Stimulated activated CD4-positive, alpha-beta T cell treated with anti-CD3 and anti-CD28 coated beads, TNF-alpha, amount 100 ng/mL, for 48 hours (primary cell): ENCODE results near the gene CPNE4.

ENCODE experiments used
- DNase-seq, 3 donors: peaks; one replicate each; pipeline ENCODE4 v3.0.0-alpha.2; 2020; ENCODE audit warnings: low read depth in 3 of 3

Gene CPNE4

GRCh38 chr3:131602011-131602779 is 432.6 kb downstream of the CPNE4 start:
- DNase-seq, result no peak

GRCh38 chr3:131597816-131598215 is 437.0 kb downstream of the CPNE4 start:
- no peak for DNase-seq

- no peak for DNase-seq
These were observed 437.9 kb downstream of the CPNE4 start for GRCh38 chr3:131596884-131597283.

GRCh38 chr3:131591394-131592014 is 443.3 kb downstream of the CPNE4 start:
- no peak for DNase-seq

- DNase-seq, result no peak
These were observed 448.5 kb downstream of the CPNE4 start for GRCh38 chr3:131586277-131586676.

- no peak for DNase-seq
These were observed 452.4 kb downstream of the CPNE4 start for GRCh38 chr3:131582438-131582837.

- no peak for DNase-seq
These were observed 466.4 kb downstream of the CPNE4 start for GRCh38 chr3:131568460-131568859.

GRCh38 chr3:131564812-131565211 is 470.0 kb downstream of the CPNE4 start:
- no peak for DNase-seq

- no peak for DNase-seq
These were observed 473.3 kb downstream of the CPNE4 start for GRCh38 chr3:131561511-131561910.

GRCh38 chr3:131560795-131561194 is 474.0 kb downstream of the CPNE4 start:
- no peak for DNase-seq

GRCh38 chr3:131555456-131555855 is 479.4 kb downstream of the CPNE4 start:
- DNase-seq, result no peak

GRCh38 chr3:131553495-131554247 is 481.1 kb downstream of the CPNE4 start:
- DNase-seq, result no peak

GRCh38 chr3:131551761-131552160 is 483.1 kb downstream of the CPNE4 start:
- no peak for DNase-seq

GRCh38 chr3:131550562-131551465 is 484.0 kb downstream of the CPNE4 start:
- DNase-seq, result no peak

GRCh38 chr3:131549340-131549739 is 485.5 kb downstream of the CPNE4 start:
- no peak for DNase-seq

- no peak for DNase-seq
These were observed 487.2 kb downstream of the CPNE4 start for GRCh38 chr3:131547585-131547984.

- DNase-seq, result no peak
These were observed 488.4 kb downstream of the CPNE4 start for GRCh38 chr3:131546441-131546840.

GRCh38 chr3:131544557-131544956 is 490.3 kb downstream of the CPNE4 start:
- DNase-seq, result no peak

- DNase-seq, result no peak
These were observed 491.1 kb downstream of the CPNE4 start for GRCh38 chr3:131543714-131544113.

GRCh38 chr3:131541288-131541687 is 493.5 kb downstream of the CPNE4 start:
- no peak for DNase-seq

GRCh38 chr3:131540821-131541220 is 494.0 kb downstream of the CPNE4 start:
- no peak for DNase-seq

- DNase-seq, result no peak
These were observed 494.7 kb downstream of the CPNE4 start for GRCh38 chr3:131540143-131540542.
